HCT116 (cell line): Measurements from ENCODE around the gene PDE6A. TPM values are rescaled to one million over a fixed set of nuclear protein-coding genes. Genes with fewer than 3 reads are reported as not detected.

ENCODE experiments used
- ATAC-seq: fragments of 200-7000 bp; cut with Tn5 transposase; 2 replicates; pipeline ENCODE4 v1.9.1; 2020; ENCODE audit warnings: mild to moderate bottlenecking, moderate library complexity
- BruUV-seq: library from RNA; stranded (reverse); fragments of 400-500 nt; replicated peaks from 2 replicates; lab custom pipeline; 2021; lab: Mats Ljungman, UMichigan
- CTCF ChIA-PET: fragments of 300-600 bp; sonication (Branson Sonifier 250); formaldehyde crosslinking; loops from one replicate; lab custom pipeline; 2021; ENCODE audit warnings: antibody characterized with exemption; lab: Charles Lee
- POLR2A ChIA-PET: fragments of 300-600, 350-600 bp; sonication (Branson Sonifier 250); formaldehyde crosslinking; loops from one replicate; lab custom pipeline; 2021; ENCODE audit warnings: antibody characterized with exemption; lab: Charles Lee
- RAD21 ChIA-PET, 2 experiments: fragments of 300-600 bp; sonication (Branson Sonifier 250); formaldehyde crosslinking; loops; one replicate each; lab custom pipeline; 2023; ENCODE audit warnings: low total read pairs in 2 of 2; ENCODE audit not compliant: uncharacterized antibody in 2 of 2, unreplicated experiment in 2 of 2, low non-redundant PET in 1 of 2; lab: Charles Lee
- DNase-seq: peaks from one replicate; pipeline ENCODE4 v3.0.0-alpha.2; 2010; ENCODE audit warnings: low read depth, low spot score
- H2AFZ ChIP-seq: fragments of 200-600 bp; shearing (Covaris generic), sonication (generic); 2 replicates; pipeline ENCODE4 v1.6.1; 2017; ENCODE audit warnings: low read depth, mixed run types, mixed read lengths, antibody characterized with exemption, low read length; ENCODE audit not compliant: poor library complexity, severe bottlenecking
- H3K27ac ChIP-seq: 2 replicates; pipeline ENCODE4 v1.5.1; 2012; ENCODE audit warnings: low read depth, low read length
- H3K27me3 ChIP-seq: fragments of 200-600 bp; sonication (generic); 2 replicates; pipeline ENCODE4 v1.6.1; 2016; ENCODE audit warnings: mixed run types, low read length, mixed read lengths; ENCODE audit not compliant: insufficient read depth
- H3K36me3 ChIP-seq, 2 experiments: fragments of 200-500 bp in 1 of 2; fragments of 200-600 bp in 1 of 2; sonication (Bioruptor generic) in 1 of 2; sonication (generic) in 1 of 2; 2 replicates each; pipeline versions ENCODE4 v1.5.1 to v1.6.1; 2014 to 2016; ENCODE audit warnings: low read length in 2 of 2, inconsistent platforms in 1 of 2, mixed read lengths in 1 of 2, mixed run types in 1 of 2; ENCODE audit not compliant: insufficient read depth in 2 of 2, control insufficient read depth in 1 of 2
- H3K4me1 ChIP-seq, 2 experiments: fragments of 200-600 bp in 1 of 2; sonication (generic) in 1 of 2; 2 replicates each; pipeline versions ENCODE4 v1.5.1 to v1.6.1; 2012 to 2017; ENCODE audit warnings: low read length in 2 of 2, inconsistent platforms in 1 of 2, mild to moderate bottlenecking in 1 of 2, mixed read lengths in 1 of 2, mixed run types in 1 of 2, moderate library complexity in 1 of 2; ENCODE audit not compliant: insufficient read depth in 2 of 2, control insufficient read depth in 1 of 2
- H3K4me2 ChIP-seq: fragments of 200-600 bp; sonication (generic); 2 replicates; pipeline ENCODE4 v1.6.1; 2017; ENCODE audit warnings: mixed run types, low read length, mixed read lengths
- H3K4me3 ChIP-seq, 2 experiments: fragments of 200-600 bp in 1 of 2; sonication (generic) in 1 of 2; replicated peaks in 1 of 2; 2 replicates each; pipeline ENCODE4 v1.5.1; 2011 to 2016; ENCODE audit warnings: low read length in 2 of 2, control low read depth in 1 of 2, low read depth in 1 of 2, mild to moderate bottlenecking in 1 of 2, mixed read lengths in 1 of 2, mixed run types in 1 of 2
- H3K79me2 ChIP-seq: fragments of 200-600 bp; sonication (generic); 2 replicates; pipeline ENCODE4 v1.6.1; 2017; ENCODE audit warnings: mild to moderate bottlenecking, mixed run types, low read length, moderate library complexity, mixed read lengths; ENCODE audit not compliant: insufficient read depth
- H3K9ac ChIP-seq: fragments of 200-600 bp; sonication (generic); 2 replicates; pipeline ENCODE4 v1.6.1; 2016; ENCODE audit warnings: low read length, mixed read lengths
- H3K9me2 ChIP-seq: fragments of 200-600 bp; sonication (generic), shearing (Covaris generic); 2 replicates; pipeline ENCODE4 v1.6.1; 2017; ENCODE audit warnings: mixed run types, mild to moderate bottlenecking, moderate library complexity; ENCODE audit not compliant: insufficient read depth
- H3K9me3 ChIP-seq, 2 experiments: fragments of 200-500 bp in 1 of 2; fragments of 200-600 bp in 1 of 2; sonication (Bioruptor generic) in 1 of 2; sonication (generic) in 1 of 2; 2 replicates each; pipeline ENCODE4 v1.6.1; 2014 to 2017; ENCODE audit warnings: low read length in 2 of 2, mixed read lengths in 2 of 2, inconsistent platforms in 1 of 2, low read depth in 1 of 2, mild to moderate bottlenecking in 1 of 2, mixed run types in 1 of 2, moderate library complexity in 1 of 2; ENCODE audit not compliant: control insufficient read depth in 1 of 2, insufficient read depth in 1 of 2
- H4K20me1 ChIP-seq: fragments of 200-600 bp; sonication (generic), shearing (Covaris generic); 2 replicates; pipeline ENCODE4 v1.6.1; 2017; ENCODE audit warnings: mixed run types, mild to moderate bottlenecking, moderate library complexity; ENCODE audit not compliant: insufficient read depth
- CEBPB ChIP-seq: IDR thresholded peaks from 2 replicates; pipeline ENCODE4 v1.6.1; 2012; ENCODE audit warnings: low read depth
- CTCF ChIP-seq, 3 experiments: fragments of 200-600 bp in 1 of 3; sonication (generic) in 1 of 3; IDR thresholded peaks in 2 of 3; conservative IDR thresholded peaks in 1 of 3; 2 replicates each; pipeline ENCODE4 v1.5.1; 2012 to 2017; ENCODE audit warnings: low read depth in 2 of 3, low read length in 2 of 3, antibody characterized with exemption in 1 of 3, borderline replicate concordance in 1 of 3, control low read depth in 1 of 3, mild to moderate bottlenecking in 1 of 3, mixed read lengths in 1 of 3, mixed run types in 1 of 3, moderate library complexity in 1 of 3; ENCODE audit not compliant: insufficient read depth in 1 of 3
- EGR1 ChIP-seq: IDR thresholded peaks from 2 replicates; pipeline ENCODE4 v1.6.1; 2012; ENCODE audit warnings: low read depth
- EZH2 ChIP-seq: fragments of 200-600 bp; sonication (generic); IDR thresholded peaks from 2 replicates; pipeline ENCODE4 v1.6.1; 2017; ENCODE audit warnings: antibody characterized with exemption, mixed run types
- EZH2phosphoT487 ChIP-seq: fragments of 200-600 bp; IDR thresholded peaks from 2 replicates; pipeline ENCODE4 v1.6.1; 2018; ENCODE audit warnings: antibody characterized with exemption, borderline replicate concordance
- FOSL1 ChIP-seq: IDR thresholded peaks from 2 replicates; pipeline ENCODE4 v1.6.1; 2012; ENCODE audit warnings: low read depth
- POLR2A ChIP-seq: IDR thresholded peaks from 2 replicates; pipeline ENCODE4 v1.7.0; 2011; ENCODE audit warnings: borderline replicate concordance; ENCODE audit not compliant: insufficient read depth, insufficient read length; ENCODE audit errors: extremely low read depth
- POLR2AphosphoS5 ChIP-seq: IDR thresholded peaks from 2 replicates; pipeline ENCODE4 v1.6.1; 2011; ENCODE audit warnings: mild to moderate bottlenecking, low read depth, low read length, moderate library complexity
- REST ChIP-seq: IDR thresholded peaks from 2 replicates; pipeline ENCODE4 v1.6.1; 2012; ENCODE audit warnings: low read depth
- ZFX ChIP-seq: fragments of 450-650 bp; IDR thresholded peaks from 2 replicates; pipeline ENCODE4 v1.6.1; 2017
- ZNF274 ChIP-seq: fragments of 200-500 bp; sonication (Bioruptor generic); IDR thresholded peaks from 2 replicates; pipeline ENCODE4 v1.6.1; 2014; ENCODE audit warnings: mild to moderate bottlenecking, low read depth, low read length, inconsistent platforms
- intact Hi-C: fragments of 100-400 bp; cut with micrococcal nuclease; formaldehyde crosslinking; loops from 2 replicates; pipeline ENCODE4 v1.10.0; 2022
- total RNA-seq: library from RNA; stranded (reverse); gene quantifications from one replicate; pipeline ENCODE4 v1.2.1, GENCODE V29; 2021; ENCODE audit not compliant: unreplicated experiment
- TF ChIP-seq, protein P1 (sequence below): IDR thresholded peaks from 2 replicates; pipeline ENCODE4 v1.6.1; 2012

The PDE6A gene
- total RNA-seq, 1 experiment from 2014 or later: not detected

- no peak overlapping the region for H3K9ac ChIP-seq
- no peaks in the 10 kb centered on the region for H3K27me3 ChIP-seq
- no peaks in the 10 kb centered on the region for H3K9me2 ChIP-seq
- RAD21 ChIA-PET: interaction anchor here in 1 of 2 experiments (0.6 kb wide), 1 partner anchor 38 kb away, joined by 5 read pairs; no protein-coding TSS in a partner anchor
- H4K20me1 ChIP-seq: no peaks in the 10 kb centered on the region
- no peak for ATAC-seq
- POLR2A ChIA-PET: no interaction called here
- BruUV-seq: no TSS peak
- H3K27ac ChIP-seq: no peak overlapping the region
- peaks cover 0 to 20% of the 10 kb centered on the region in 2 experiments; a peak in 3 of 4 replicates for H3K4me1 ChIP-seq
- no peak overlapping the region for H3K4me3 ChIP-seq
- DNase-seq: no peak
- H2AFZ ChIP-seq: no peak overlapping the region
- no peaks in the 10 kb centered on the region for H3K79me2 ChIP-seq
- H3K36me3 ChIP-seq: no peaks in the 10 kb centered on the region
- CTCF ChIA-PET: interaction anchor here (0.7 to 1.2 kb wide), 2 partner anchors 10 to 20 kb away, joined by 3 to 5 read pairs; partner anchors contain the start of gene SLC26A2
- no peaks in the 10 kb centered on the region for H3K9me3 ChIP-seq
- H3K4me2 ChIP-seq: no peak overlapping the region
- intact Hi-C loops: no loop called here
- TF ChIP-seq EZH2phosphoT487: no peak
- TF ChIP-seq ZFX: no peak
- TF ChIP-seq ZNF274: no peak
- TF ChIP-seq REST: no peak
- no peak for TF ChIP-seq FOSL1
- TF ChIP-seq, protein P1, sequence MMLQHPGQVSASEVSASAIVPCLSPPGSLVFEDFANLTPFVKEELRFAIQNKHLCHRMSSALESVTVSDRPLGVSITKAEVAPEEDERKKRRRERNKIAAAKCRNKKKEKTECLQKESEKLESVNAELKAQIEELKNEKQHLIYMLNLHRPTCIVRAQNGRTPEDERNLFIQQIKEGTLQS: no peak
- no peak for TF ChIP-seq CEBPB
- TF ChIP-seq POLR2AphosphoS5: no peak
- no peak for TF ChIP-seq EGR1
- no peak for TF ChIP-seq CTCF (IDR thresholded peaks at IDR 0.05 in 2 of 3, conservative IDR thresholded peaks at IDR 0.05 in 1 of 3; ENCODE audit: borderline replicate concordance in 1 of 3, insufficient read depth in 1 of 3, low read depth in 2 of 3, low read length in 2 of 3)
- TF ChIP-seq POLR2A: no peak
- TF ChIP-seq EZH2: no peak
- TF ChIP-seq, all 23 proteins: peak for 0
These were observed 4.5 kb downstream of the PDE6A start for GRCh38 chr5:149940077-149940574.
